GM12873 (cell line): ENCODE measurements around the gene ZNF865.

Experiments used
- TF ChIP-seq, protein P1 (sequence below): IDR thresholded peaks from 2 replicates; pipeline ENCODE4 v1.5.1; 2012; ENCODE audit warnings: low read depth, mild to moderate bottlenecking, moderate library complexity, low read length, control low read depth; ENCODE audit not compliant: insufficient read depth; ENCODE audit errors: missing control alignments

ZNF865 gene

DNA sequence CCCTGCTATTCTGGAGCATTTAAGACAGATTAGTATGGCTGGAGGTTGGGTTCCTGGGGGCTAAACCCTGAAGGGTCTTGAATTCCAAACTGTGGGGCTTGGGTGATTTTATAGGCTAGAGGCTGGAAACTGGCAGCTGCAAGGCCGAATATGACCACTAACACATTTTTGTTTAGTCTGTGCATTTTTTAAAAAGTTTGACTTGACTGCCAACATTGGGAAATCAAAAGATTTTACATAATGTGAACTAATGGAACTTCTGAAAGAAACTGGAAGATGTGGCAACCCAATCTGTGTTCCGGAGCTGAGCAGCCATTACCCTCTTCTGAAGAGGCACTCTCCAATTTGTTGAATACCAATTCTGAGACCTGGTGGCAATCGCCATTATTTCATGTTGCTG lies 13.8 kb downstream of the ZNF865 start:
- TF ChIP-seq, protein P1, sequence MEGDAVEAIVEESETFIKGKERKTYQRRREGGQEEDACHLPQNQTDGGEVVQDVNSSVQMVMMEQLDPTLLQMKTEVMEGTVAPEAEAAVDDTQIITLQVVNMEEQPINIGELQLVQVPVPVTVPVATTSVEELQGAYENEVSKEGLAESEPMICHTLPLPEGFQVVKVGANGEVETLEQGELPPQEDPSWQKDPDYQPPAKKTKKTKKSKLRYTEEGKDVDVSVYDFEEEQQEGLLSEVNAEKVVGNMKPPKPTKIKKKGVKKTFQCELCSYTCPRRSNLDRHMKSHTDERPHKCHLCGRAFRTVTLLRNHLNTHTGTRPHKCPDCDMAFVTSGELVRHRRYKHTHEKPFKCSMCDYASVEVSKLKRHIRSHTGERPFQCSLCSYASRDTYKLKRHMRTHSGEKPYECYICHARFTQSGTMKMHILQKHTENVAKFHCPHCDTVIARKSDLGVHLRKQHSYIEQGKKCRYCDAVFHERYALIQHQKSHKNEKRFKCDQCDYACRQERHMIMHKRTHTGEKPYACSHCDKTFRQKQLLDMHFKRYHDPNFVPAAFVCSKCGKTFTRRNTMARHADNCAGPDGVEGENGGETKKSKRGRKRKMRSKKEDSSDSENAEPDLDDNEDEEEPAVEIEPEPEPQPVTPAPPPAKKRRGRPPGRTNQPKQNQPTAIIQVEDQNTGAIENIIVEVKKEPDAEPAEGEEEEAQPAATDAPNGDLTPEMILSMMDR, result no peak

DNA sequence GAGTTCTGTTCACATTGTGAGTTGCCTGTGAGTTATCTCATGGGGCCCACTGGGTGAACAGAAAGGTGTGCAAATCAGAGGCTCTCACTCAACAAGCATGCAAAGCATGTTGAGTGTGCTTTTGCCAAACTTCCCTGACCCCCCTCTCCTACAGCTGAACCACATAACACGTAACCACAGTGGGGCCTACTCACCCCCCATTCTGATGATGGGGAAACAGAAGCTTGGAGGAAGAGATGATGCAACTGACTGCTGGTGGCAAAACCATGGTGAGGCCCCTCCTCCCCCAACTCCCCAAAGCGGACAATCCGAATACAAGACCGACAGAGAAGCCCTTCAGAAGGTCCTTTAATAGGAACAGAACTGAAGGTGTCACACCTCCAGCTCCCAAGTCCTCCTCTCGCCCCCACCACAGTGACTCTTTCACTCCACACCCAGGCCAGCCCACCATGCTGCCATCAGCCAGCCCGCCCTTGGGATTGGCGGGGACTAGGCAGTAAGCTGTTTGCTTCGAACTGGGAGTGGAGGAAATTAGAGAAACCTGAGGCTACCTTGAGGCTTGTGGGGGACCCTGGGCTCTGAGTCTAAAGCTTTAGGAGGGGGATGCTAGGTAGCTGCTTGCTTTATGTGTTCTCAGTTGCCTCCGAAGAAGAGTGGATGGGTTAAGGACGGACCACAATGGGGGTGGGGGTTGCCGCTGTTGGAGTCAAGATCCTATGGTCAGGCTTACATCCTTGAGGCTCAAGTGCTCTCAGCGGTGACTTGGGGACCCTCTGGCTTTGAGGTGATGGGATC lies 15.2 kb downstream of the ZNF865 start:
- TF ChIP-seq, protein P1, result no peak

DNA sequence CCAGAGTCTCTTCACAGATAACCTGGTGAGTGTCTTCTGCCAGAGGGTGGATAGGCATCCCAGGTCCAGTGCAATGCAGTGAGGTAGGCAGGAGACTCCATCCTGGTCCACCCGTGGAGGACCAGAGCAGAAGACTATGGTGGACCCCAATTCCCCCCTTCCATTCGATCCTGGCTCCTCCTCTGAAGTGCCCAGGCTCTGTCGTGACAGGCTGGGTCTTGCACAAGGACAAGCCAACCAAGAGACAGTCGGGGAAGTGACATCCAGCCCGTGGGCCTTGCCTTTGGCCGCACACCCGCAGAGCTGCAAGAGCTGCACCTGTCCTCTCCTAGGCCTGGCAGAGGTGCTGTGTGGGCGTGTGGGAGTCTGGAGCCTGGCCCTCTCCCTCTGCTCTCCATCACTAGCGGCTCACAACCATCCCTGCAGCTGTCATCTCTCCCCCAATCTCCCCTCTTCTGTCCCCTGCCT lies 15.8 kb downstream of the ZNF865 start:
- TF ChIP-seq, protein P1, result no peak

DNA sequence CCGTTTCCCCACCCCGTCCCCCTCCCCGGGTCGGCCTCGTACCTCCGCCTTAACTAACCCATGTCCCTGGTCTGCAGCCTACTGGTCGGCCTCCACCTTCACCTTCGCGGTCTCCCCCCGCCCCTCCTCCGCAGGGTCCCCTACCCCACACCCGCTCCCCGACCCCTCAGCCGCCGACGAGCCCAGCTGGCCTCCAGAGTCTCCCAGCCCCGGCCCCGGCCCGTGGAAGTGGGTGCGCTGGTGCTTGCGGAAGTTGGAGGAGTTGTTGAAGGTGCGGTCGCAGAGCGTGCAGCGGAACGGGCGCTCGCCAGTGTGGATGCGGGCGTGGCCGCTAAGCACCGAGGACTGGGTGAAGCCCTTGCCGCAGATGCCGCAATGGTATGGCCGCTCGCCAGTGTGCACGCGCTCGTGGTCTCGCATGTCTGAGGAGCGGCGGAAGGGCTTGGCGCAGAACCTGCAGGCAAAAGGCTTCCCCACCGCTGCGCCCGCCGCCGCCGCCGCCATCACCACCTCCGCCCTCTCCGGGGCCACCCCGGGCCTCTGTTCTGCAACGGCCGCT lies 16.3 kb downstream of the ZNF865 start:
- TF ChIP-seq, protein P1, result no peak

DNA sequence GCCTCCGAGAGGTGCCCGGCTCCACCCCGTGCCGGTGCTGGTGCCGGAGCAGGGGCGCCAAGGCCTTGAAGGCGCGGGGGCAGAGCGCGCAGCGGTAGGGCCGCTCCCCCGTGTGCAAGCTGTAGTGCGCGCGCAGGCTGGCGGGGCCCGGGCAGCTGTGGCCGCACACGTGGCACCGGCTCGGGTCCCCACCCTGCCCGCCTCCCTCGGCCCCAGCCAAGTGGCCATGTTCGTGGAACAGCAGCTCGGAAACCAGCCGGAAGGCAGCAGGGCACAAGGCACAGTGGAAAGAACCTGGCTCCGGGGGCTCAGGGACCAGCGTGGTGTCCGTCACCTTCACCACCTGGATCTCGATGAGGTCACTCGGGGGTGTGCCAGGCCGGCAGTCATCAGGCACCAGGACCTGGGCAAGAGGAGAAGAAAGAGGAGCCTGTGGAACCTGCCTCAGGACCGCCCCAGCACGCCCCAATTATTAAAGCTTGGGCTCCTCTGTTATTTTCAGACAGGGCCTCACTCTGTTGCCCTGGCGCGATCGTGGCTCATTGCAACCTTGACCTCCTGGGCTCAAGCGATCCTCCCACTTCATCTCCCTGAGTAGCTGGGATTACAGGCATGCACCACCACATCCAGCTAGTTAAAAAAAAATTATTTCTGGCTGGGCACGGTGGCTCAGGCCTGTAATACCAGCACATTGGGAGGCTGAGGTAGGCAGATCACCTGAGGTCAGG lies 17.0 kb downstream of the ZNF865 start:
- TF ChIP-seq, protein P1, result no peak

DNA sequence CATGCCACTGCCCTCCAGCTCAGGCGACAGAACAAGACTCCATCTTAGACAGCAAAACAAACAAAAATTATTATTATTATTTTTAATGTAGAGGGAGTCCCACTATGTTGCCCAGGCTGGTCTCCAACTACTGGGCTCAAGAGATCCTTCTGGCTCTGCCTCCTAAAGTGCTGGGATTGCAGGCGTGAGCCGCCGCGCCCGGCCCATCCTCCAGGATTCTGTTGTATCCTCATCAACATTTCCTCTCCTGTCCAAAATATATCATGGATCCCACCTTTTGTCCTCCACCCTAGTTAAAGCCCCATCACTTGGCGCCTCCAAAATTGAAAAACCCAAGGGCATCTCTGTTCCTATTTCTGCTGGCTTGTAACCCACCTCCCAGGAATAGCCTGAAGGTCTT lies 17.7 kb downstream of the ZNF865 start:
- TF ChIP-seq, protein P1, result no peak

DNA sequence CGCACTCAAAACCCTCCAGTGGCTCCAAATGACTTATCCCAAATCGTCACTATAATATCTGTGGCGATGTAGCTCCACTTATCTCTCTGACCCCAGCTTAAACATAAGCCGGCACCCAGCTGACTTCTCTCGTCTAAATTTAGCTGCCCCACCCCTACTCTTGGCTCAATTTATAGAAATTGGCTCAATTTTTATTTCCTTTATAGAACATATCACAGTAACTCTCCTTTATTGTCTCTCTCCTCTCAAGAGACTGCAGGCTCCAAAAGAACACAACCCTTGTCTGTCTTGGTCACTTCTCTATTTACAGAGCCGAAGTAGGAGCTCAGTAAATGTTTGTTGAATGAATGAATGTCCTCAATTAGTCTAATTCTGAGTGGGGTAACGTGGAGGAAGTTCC lies 18.1 kb downstream of the ZNF865 start:
- TF ChIP-seq, protein P1, result no peak
